EL (cell line): Measurements from ENCODE around the gene MIEF2.
"Not testable (repeated sequence)": the region's sequence is repeated elsewhere in the genome, so short reads cannot be mapped to it uniquely, and the experiment has no call there.

Experiments used
- DNase-seq: peaks from one replicate; pipeline ENCODE4 v3.0.0-alpha.2; 2016

Gene MIEF2

GRCh38 chr17:18257268-18257981, 3.0 kb upstream of the MIEF2 start:
- DNase-seq = peak; percentile 73

GRCh38 chr17:18257982-18258355, 2.5 kb upstream of the MIEF2 start:
- DNase-seq = peak; percentile 89

- peak; percentile 70 for DNase-seq
Measured at GRCh38 chr17:18258356-18259038, 2.0 kb upstream of the MIEF2 start, which contains the start of gene FLII. TSS of gene FLII (minus strand) at chr17:18258738. CDS start at chr17:18258690, 48 bp downstream.

- DNase-seq = peak; percentile 87
Measured at GRCh38 chr17:18259621-18260331, 686 bp upstream of the MIEF2 start.

- DNase-seq = peak; percentile 71
Measured at GRCh38 chr17:18261146-18261515, 669 bp downstream of the MIEF2 start.

GRCh38 chr17:18261659-18262058, 1.2 kb downstream of the MIEF2 start:
- DNase-seq = no peak

- DNase-seq = no peak
Measured at GRCh38 chr17:18262111-18262510, 1.6 kb downstream of the MIEF2 start.

GRCh38 chr17:18262641-18263040, 2.2 kb downstream of the MIEF2 start:
- DNase-seq = no peak

- no peak for DNase-seq
Measured at GRCh38 chr17:18263885-18264682, 3.6 kb downstream of the MIEF2 start.

- DNase-seq = no peak
Measured at GRCh38 chr17:18267366-18267765, 6.9 kb downstream of the MIEF2 start.

- DNase-seq = peak; percentile 67
Measured at GRCh38 chr17:18267927-18268711, 7.7 kb downstream of the MIEF2 start.

GRCh38 chr17:18270046-18270931, 9.8 kb downstream of the MIEF2 start:
- DNase-seq = no peak

- DNase-seq = no peak
Measured at GRCh38 chr17:18277076-18277475, 16.6 kb downstream of the MIEF2 start.

- DNase-seq = no peak
Measured at GRCh38 chr17:18278867-18279266, 18.4 kb downstream of the MIEF2 start.

GRCh38 chr17:18280249-18280648, 19.8 kb downstream of the MIEF2 start:
- DNase-seq = no peak

GRCh38 chr17:18280766-18281371, 20.4 kb downstream of the MIEF2 start:
- DNase-seq = no peak

GRCh38 chr17:18281788-18282187, 21.3 kb downstream of the MIEF2 start:
- no peak for DNase-seq

- DNase-seq = no peak
Measured at GRCh38 chr17:18285296-18285695, 24.8 kb downstream of the MIEF2 start.

- no peak for DNase-seq
Measured at GRCh38 chr17:18291718-18292540, 31.5 kb downstream of the MIEF2 start.

- DNase-seq = not testable (repeated sequence)
Measured at GRCh38 chr17:18298061-18298460, 37.6 kb downstream of the MIEF2 start.
